PC-9 (cell line): ENCODE measurements around the gene MECR.

Experiments used
- EZH2 ChIP-seq: fragments of 200-600 bp; sonication (generic); IDR thresholded peaks from 2 replicates; pipeline ENCODE4 v1.8.0; 2017; ENCODE audit warnings: antibody characterized with exemption, low read depth
- TF ChIP-seq, protein P1 (sequence below): fragments of 200-600 bp; sonication (generic); conservative IDR thresholded peaks from 2 replicates; pipeline ENCODE4 v1.6.1; 2017; ENCODE audit warnings: mixed run types, antibody characterized with exemption, mild to moderate bottlenecking, moderate library complexity

DNA sequence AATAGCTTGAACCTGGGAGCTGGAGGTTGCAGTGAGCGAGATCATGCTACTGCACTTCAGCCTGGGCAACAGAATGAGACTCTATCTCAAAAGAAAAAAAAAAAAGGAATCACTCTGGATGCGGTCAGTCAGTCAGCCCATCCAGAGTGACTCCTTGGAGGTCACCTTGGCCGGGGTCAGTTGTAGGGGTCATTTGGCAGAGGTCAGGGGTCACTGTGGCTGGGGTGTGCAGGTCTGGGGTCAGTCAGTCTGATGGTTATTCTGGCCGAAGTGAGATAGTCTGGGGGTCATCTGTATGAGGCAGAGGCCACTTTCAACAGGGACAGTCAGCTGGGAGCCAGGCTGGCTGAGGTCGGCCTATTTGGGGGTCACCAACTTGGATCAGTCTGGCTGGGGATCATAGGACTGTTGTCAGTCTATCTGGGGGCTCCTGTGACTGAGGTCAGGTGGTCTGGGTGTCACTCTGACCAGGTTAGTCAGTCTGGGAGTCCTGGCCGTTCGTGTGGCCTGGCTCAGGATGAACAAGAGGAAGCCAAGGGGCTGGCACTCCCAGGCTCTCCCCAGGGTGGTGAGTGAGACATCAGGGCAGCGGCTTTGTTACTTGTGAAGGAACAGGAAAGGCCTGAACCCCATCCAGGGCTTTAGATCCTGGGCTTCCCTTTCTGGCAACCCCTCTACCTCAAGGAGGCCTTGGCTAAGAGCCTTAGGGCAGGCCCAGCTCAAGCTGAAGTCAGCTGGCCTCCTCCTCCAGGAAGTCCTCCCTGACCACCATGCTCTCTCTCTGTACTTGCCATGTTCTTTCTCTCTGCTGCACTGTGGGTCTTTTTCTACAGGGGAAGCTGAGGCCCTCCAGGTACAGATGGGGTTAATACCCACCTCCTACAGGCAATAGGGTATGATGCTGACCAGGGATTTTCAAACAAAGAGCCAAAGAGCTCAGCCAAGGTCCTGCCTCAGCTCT, 20.7 kb upstream of the MECR start:
- TF ChIP-seq, protein P1, sequence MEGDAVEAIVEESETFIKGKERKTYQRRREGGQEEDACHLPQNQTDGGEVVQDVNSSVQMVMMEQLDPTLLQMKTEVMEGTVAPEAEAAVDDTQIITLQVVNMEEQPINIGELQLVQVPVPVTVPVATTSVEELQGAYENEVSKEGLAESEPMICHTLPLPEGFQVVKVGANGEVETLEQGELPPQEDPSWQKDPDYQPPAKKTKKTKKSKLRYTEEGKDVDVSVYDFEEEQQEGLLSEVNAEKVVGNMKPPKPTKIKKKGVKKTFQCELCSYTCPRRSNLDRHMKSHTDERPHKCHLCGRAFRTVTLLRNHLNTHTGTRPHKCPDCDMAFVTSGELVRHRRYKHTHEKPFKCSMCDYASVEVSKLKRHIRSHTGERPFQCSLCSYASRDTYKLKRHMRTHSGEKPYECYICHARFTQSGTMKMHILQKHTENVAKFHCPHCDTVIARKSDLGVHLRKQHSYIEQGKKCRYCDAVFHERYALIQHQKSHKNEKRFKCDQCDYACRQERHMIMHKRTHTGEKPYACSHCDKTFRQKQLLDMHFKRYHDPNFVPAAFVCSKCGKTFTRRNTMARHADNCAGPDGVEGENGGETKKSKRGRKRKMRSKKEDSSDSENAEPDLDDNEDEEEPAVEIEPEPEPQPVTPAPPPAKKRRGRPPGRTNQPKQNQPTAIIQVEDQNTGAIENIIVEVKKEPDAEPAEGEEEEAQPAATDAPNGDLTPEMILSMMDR, result no peak
- no peak for TF ChIP-seq EZH2
